ENCODE measurements around the gene OGG1. TPM values are rescaled to one million over a fixed set of nuclear protein-coding genes. Genes with fewer than 3 reads are reported as not detected.

Gene OGG1
- total and polyA plus RNA-seq, 10 of the 15 experiments (the other 5 are each of a cell fraction or from before 2014, with no cell fraction given), result 4.8 to 38.8 (median 27.2) TPM

GRCh38 chr3:9785602-9786001 is 35.9 kb downstream of the OGG1 start (continued):
- TF ChIP-seq REST (IDR thresholded peaks at IDR 0.05; ENCODE audit: low read depth, low read length) (no peak), BACH1 (IDR thresholded peaks at IDR 0.05; ENCODE audit: borderline replicate concordance) (no peak), MLLT1 (IDR thresholded peaks at IDR 0.05) (no peak), MTA2 (IDR thresholded peaks at IDR 0.05; ENCODE audit: low read depth) (no peak), ESRRA (IDR thresholded peaks at IDR 0.05; ENCODE audit: low read length) (no peak), CHD4 (IDR thresholded peaks at IDR 0.05) (no peak), DPF2 (IDR thresholded peaks at IDR 0.05) (no peak), CBX5 (IDR thresholded peaks at IDR 0.05; ENCODE audit: low read depth) (no peak), SP1 (IDR thresholded peaks at IDR 0.05; ENCODE audit: low read depth, low read length) (no peak), BCLAF1 (IDR thresholded peaks at IDR 0.05) (no peak), IKZF1 (conservative IDR thresholded peaks at IDR 0.05) (no peak), CTCF (IDR thresholded peaks at IDR 0.05 in 2 of 3, conservative IDR thresholded peaks at IDR 0.05 in 1 of 3; ENCODE audit: control insufficient read depth in 2 of 3, extremely low read depth in 1 of 3, insufficient read depth in 1 of 3, low read depth in 3 of 3, low read length in 3 of 3) (no peak), NFIC (IDR thresholded peaks at IDR 0.05; ENCODE audit: low read depth, low read length) (no peak), SMARCA5 (IDR thresholded peaks at IDR 0.05) (no peak)

Data from GM12878 (cell line).